Hippocampal formation (tissue), 2 donors: Measurements from ENCODE around the gene CYP19A1.
"Not testable (repeated sequence)": the region's sequence is repeated elsewhere in the genome, so short reads cannot be mapped to it uniquely, and the experiment has no call there.

ENCODE experiments used
- DNase-seq, 2 donors: peaks; one replicate each; lab custom pipeline; 2025; lab: John Stamatoyannopoulos, UW

CYP19A1 gene

DNA sequence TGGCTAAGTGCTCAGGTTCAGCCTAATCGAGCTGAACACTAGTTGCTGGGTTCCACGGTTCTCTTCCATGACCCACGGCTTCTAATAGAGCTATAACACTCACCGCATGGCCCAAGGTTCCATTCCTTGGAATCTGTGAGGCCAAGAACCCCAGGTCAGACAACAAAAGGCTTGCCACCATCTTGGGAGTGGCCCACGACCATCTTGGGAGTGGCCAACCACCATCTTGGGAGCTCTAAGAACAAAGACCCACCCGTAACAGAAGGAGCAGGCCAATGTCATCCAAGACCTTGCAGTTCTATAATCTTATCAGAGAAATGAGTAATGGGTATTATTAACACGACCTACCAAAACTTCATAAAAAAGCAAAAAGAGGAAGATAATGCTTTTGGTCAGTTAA, 77.3 kb downstream of the CYP19A1 start:
- DNase-seq: not testable (repeated sequence)

GRCh38 chr15:51260202-51260601, 78.2 kb downstream of the CYP19A1 start:
- DNase-seq: no peak

- DNase-seq: no peak
Observed at GRCh38 chr15:51255533-51255932, 82.9 kb downstream of the CYP19A1 start.

GRCh38 chr15:51253366-51253765, 85.0 kb downstream of the CYP19A1 start:
- DNase-seq: no peak

GRCh38 chr15:51252671-51253070, 85.7 kb downstream of the CYP19A1 start:
- DNase-seq: no peak

DNA sequence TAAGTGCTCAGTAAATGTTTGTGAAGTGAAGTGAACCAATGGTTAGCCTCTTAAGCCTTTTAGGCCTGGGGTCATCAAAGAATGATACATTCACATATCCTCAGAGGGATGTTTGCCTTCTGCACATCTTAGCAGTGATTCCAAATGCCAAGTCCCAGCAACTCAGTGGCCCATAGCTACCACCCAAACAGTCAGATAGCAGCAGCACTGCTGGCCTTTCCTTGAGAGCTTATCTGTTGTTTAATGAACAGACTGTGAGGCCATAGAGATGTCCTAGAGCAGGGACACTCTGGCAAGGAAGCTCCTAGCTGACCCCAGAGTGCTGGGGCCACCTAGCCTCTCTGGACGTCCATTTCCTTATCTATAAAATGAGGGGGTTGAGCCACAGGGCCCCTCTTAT, 86.8 kb downstream of the CYP19A1 start:
- no peak for DNase-seq

- DNase-seq: no peak
Observed at GRCh38 chr15:51250217-51251011, 88.0 kb downstream of the CYP19A1 start.

- no peak for DNase-seq
Observed at GRCh38 chr15:51245628-51246027, 92.8 kb downstream of the CYP19A1 start.

DNA sequence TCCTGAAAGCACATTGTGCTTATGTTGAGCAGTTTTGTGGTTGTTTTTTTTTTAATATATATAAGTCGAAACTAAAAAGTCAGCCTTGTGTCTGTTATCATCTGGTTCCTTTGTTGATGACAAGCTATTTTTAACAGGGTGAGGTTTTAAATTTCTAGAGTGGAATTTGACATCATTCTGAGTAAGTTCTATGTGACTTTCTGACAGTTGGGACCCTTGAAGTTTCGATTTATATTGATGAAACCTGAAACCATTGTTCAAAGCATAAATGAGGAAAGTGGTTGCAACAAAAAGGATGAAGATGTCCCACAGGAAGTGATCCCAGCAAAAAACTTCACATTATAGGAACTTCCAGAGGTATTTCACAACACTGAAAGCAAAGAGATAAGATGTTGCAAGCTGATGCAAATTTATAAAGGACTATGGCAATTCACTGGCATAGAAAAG, 94.0 kb downstream of the CYP19A1 start:
- DNase-seq: no peak

- no peak for DNase-seq
Observed at GRCh38 chr15:51243774-51244173, 94.6 kb downstream of the CYP19A1 start.

DNA sequence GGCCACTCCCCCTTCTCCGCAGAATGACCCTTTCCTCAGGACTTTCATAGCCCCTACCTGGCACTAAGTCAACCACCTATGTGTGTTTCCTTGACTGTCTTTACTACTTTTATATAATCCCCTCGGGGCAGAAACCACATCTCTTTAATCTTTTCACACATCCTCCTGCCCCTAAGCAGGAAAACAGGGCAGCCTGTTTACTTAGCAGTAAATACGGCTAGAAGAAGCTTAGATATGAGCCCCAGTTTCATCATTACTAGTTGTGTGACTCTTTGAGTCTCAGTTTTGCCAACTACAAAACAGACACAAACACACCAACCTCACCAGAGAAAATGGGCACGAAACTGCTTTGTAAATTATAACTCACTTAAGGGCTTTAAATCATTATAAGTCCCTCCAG, 98.3 kb downstream of the CYP19A1 start:
- DNase-seq: no peak

- no peak for DNase-seq
Observed at GRCh38 chr15:51237816-51238215, 100.6 kb downstream of the CYP19A1 start.

DNA sequence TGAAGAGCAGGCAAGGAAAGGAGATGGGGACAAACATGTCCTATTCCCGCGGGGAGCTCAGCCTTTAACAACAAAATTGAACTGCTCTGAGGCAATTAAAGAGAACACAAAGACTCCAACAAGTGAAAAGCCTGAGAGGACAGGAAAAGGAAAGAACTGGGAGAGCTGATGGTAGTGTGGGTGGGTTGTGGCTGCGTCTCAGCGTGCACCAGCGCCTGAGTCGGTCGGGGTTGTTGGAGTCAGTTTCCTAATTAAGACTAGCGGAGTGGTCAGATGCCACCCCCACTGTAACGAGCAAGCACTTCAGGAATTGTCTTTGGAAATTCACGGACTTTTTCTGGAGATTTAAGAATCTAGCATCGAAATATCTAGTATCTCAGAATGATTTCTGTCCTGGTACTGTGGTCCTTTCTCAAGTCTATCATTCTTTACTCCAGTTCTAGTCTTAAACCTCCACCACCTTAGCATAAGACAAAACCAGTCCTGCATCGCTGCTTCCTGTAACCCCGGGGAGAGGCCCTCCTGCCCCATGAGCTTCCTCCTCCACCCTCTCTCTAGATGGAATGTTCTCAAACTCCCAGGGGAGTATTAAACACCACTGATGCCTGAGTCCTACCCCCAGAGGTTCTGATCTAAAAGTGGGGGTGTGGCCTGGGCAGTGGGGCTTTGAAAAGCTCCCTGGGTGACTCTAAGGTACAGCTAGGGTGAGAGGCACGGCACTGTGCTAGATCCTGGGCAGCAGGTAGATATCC, 104.0 kb downstream of the CYP19A1 start:
- no peak for DNase-seq

- no peak for DNase-seq
Observed at GRCh38 chr15:51232581-51232980, 105.8 kb downstream of the CYP19A1 start.

DNA sequence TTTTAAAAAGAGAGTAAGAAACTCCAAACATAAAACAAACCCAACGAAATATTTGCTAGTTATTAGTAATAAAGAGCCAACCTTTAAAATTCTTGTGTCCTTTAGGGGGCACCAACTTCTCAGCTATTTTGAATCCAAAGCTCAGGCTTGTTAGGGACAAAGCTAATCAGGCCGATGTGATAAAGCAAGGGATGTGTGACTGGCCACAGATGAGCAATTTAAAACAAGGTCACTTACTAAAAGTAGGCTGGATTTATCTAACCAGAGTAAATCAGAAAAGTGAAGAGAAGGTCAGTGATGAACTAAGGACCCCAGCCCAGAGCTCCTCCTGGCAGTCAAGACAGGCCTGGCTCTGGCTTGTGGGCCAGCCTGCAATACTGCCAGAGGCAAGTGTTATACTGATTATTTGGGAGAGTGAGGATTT, 108.5 kb downstream of the CYP19A1 start:
- DNase-seq: peak in 1 of 2 donors; percentile 83

DNA sequence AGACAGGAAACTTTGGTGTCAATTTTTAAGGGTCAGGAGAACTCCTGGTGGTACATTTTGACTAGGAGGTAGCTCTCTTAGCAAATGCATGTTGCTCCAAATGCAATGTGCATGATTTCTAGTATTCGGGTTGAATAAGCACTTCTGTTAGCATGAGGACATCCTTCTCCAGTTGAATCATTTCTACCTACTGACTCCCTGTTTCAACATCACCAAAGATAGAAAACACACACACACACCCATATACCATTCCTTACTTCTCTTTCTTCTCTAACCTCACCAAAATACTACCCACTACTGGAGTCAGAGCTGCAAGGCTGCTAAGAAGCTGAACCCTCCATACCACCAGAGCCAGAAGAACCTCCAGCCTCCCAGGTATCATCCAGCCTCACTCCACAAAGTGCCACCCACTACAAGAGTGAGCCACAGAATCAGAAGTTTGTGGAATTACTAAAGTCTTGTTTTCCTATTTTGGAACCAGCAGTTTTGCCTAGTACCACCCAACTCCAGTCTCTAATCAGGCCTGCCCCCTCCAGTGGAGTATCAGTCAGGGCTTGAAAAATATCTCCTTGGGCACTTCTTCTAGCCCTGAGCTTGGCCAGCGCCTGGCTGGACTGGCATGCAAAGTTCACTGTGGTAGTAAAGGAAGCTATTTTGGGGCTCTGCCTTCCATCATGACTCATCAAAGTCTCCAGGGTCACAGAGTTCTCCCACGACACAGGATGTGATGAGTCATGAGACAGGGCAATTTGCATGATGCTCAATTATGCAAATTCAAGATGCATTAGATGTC, 110.3 kb downstream of the CYP19A1 start:
- DNase-seq: no peak

- DNase-seq: no peak
Observed at GRCh38 chr15:51226576-51227210, 111.7 kb downstream of the CYP19A1 start.

DNA sequence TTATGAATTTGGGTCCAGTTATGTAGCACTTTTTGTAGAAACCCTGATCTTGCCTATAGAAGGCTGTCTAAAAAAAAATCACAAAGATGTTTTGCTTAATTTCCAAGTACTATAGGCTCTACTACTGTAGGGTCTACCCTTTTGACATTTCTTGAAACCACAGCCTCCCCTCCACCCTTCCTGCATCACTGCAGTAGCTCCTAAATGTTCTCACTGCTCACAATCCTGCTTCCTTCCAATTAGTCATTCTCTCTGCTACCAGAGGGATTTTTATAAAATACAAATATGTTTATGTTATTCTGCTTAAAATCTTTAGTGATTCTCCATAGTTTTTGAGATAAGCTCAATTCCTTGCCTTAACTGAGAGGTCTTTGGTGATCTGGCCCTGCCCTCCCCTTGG, 114.0 kb downstream of the CYP19A1 start:
- no peak for DNase-seq

DNA sequence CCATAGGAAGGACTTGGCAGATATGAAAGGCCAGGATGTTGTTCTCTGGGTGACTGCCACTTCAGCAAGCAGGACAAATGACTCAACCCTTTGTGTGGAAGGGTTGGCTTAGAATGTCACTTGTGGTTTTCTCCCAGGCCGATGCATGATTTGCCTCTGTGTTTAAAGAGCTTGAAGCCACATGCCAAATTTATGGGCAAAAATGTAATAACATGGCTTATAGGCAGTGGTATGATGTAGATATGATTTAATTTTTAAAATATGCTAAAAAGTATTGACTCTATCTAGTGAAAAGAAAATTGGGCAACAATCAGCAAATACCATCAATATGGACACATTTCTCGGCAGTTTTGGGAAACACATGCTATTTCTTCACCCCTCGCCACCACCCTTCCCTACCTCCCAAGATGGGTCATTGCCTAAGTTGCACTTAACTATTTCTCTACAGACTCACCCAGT, 114.6 kb downstream of the CYP19A1 start:
- no peak for DNase-seq

DNA sequence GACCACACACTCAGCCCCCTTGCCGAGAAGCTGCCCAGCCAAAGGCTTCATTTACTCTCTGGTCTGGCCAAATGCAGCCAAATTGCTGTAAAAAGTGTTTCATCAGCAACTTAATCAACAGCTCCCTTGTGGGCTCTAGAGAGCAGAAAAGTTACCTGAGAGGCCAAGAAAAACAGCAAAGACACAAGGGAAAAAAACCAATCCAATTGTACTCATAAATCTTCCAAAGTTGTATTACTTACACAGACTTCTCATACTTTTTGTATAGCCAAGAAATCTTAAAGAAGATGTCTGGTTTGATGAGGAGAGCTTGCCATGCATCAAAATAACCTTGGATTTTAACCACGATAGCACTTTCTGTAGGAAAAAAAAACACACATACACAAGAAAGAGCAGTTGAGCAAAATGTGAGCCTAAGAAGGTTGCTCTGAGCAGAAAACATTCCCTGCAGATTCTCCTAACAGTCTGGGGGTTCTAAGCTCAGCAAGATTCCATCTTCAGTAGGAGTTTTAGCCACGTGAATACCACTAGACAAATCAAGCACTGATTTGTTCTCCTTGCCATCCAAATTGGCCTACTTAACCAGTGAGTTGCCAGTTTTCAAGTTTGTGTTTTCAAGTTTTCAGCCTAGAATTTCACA, 120.0 kb downstream of the CYP19A1 start:
- no peak for DNase-seq

GRCh38 chr15:51212909-51213308, 125.5 kb downstream of the CYP19A1 start:
- DNase-seq: no peak
